Activated CD4-positive, alpha-beta T cell treated with anti-CD3 and anti-CD28 coated beads for 1 hour (primary cell): Measurements from ENCODE around the gene RASGRF2.

ENCODE experiments used
- DNase-seq: peaks from one replicate; pipeline ENCODE4 v3.0.0-alpha.2; 2020

RASGRF2 gene

DNA sequence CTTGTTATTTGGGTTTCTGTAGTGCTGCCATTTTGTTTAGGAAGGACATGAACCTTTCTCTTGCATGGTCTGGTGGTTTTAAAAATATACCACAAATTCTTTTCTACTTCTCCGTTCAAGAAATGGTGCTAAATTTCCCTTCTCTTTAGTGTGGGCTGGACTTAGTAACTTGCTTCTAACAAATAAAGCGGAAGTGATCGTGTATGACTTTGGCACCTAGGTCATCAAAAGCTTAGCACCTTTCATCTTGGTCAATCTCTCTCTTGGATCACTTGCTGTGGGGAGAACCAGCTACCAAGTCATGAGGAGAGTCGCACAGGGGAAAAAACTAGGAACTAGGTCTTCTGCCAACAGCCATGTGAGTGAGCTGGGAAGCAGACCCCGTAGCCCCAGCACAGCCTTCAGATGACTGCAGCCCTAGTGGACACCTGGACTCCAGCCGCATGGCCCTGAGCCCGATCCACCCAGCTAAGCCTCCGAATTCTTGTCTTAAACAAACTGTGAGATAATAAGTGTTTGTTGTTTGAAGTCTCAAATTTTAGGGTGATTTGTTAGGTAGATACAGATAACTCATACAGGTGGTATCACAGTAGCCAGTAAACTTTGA, 185.3 kb downstream of the RASGRF2 start:
- no peak for DNase-seq

GRCh38 chr5:81146031-81146430, 185.9 kb downstream of the RASGRF2 start:
- DNase-seq, result no peak

DNA sequence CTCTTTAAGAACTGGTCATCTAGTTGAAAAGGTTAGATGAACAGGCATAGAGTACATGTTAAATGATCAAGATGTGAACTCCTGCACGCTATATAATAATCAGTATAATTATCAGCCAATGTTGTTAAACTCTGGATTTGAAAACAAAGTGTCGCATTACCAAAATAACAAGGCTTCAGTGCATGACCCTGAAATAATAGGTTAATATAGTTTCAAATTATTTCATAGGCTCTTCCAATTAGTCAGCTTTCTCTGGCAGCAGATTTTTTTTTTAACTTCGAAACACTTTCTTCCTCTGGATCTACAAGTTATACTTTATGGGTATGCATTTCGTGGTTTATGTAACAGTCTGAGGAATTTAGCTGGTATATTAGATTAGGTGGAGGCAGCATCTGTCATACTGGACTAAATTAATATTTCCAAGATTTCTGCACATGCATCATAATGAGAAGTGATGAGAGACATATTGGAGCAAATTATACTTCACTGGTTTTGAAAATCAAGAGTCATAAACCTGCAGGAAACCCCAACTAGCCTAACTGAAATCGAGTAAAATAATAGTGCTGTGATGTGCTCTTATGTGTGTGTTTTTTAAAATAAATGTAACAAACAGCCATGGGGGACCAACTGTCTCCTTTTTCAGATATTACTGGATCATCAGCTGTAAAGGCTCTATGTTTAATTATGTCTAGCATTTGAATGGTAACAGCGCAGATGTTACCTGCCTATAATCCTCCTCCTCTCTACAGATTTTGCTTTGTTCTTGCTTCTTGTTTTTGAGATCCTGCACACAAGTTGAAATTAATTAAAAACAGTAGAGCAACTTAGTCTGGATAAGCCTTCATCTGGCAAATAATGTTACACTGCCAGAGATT, 187.1 kb downstream of the RASGRF2 start:
- DNase-seq, result no peak

GRCh38 chr5:81147886-81148571, 187.9 kb downstream of the RASGRF2 start:
- no peak for DNase-seq

DNA sequence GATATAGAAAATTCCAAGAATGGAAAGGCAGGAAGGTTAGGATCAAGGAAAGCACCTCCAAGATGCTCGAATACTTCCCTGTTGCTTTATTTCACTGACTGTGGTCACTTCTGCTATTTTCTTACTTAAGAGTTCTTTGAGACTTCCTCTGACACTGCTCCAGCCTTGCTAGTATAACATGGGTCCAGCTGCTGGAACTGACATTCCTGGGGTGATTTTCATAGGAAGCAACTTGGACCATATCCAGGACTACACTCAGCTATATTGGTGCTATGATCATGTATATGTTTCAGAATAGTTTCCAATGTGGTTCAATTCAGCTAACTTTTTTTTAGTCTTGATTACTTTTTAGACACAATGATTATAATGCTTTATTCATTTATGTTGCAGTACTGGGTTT, 191.4 kb downstream of the RASGRF2 start:
- DNase-seq, result no peak

GRCh38 chr5:81154725-81155124, 194.6 kb downstream of the RASGRF2 start:
- no peak for DNase-seq

- no peak for DNase-seq
Measured at GRCh38 chr5:81156732-81157131, 196.6 kb downstream of the RASGRF2 start.

- no peak for DNase-seq
Measured at GRCh38 chr5:81161012-81161601, 200.9 kb downstream of the RASGRF2 start.

DNA sequence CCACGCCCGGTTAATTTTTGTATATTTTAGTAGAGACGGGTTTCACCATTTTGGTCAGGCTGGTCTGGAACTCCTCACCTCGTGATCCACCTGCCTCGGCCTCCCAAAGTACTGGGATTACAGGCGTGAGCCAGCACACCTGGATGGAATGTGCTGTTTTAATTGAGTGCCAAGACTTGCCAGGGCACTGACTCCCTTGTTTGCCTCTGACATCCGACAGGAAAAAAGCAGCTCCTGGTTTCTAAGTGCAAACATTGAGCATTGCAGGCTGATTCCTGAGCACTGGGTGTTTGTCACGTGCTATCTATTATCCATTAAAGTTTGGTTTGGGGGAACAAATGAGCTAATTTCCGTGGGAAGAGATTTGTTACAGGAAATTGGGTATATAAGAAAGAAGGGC, 202.3 kb downstream of the RASGRF2 start:
- DNase-seq, result no peak

DNA sequence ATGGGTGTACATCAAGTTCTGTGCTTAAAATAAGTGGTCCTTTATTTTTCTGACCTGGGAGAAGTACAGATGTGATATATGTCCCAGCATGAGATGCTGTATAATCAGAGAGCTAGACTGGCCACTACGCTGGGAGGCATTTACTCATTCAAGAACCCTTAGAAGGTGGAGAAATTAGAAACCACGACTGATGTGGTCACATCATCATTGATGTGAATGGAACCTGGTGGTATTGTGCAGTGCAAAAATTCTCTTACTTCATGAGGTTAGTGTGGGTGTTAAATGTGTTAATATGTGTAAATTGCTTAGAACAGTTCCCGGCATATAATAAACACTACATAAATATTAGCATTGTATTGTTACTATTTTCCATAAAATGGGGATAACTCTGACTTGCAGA, 203.5 kb downstream of the RASGRF2 start:
- DNase-seq, result no peak

DNA sequence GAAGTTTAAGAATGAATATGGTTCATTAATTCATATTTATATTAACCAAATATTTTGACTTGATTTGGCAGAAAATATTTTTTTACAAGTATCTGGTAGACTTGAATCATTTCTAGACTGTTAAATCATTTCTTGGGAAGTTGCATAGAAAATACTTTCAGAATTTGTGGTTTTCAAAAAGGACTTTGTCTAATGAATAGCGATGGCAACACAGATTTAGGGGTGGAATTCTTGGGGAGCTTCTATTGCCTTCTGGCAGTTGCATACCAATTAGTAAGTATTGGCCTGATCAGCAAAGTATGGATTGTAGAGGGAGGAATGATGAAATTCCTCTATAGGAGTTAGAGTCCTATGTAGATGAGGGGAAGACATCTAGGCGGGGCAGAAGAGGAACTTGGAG, 204.3 kb downstream of the RASGRF2 start:
- DNase-seq, result no peak

- no peak for DNase-seq
Measured at GRCh38 chr5:81164936-81165335, 204.8 kb downstream of the RASGRF2 start.

DNA sequence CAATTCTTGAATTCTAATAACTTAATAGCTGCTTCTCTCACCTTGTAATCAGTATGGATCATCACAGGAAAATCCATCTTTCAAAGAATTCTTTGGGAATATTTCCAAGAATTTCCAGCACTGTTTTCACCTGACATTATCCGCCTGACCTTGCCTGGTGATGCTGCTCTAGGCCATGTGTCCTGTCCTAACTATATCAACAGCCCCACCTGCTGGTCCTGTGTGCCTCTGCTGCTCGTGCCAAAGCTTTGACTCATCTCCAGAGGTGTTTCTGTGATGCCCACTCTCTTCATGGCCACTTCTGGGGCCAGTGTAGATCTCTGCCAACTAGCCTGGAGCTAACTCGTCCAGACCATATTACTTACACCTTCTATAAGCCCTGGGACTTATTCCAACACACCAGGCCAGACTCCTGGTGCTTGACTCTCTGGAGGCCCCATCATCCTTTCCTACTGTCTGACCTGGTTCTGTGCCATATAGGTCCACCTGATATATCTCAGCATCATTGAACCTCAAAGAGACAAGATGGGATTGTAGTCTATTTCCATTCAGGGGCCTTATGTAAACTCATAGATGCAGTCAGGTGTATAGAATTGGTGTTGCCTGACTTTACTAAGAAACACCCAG, 205.4 kb downstream of the RASGRF2 start:
- peak; percentile 21 for DNase-seq

DNA sequence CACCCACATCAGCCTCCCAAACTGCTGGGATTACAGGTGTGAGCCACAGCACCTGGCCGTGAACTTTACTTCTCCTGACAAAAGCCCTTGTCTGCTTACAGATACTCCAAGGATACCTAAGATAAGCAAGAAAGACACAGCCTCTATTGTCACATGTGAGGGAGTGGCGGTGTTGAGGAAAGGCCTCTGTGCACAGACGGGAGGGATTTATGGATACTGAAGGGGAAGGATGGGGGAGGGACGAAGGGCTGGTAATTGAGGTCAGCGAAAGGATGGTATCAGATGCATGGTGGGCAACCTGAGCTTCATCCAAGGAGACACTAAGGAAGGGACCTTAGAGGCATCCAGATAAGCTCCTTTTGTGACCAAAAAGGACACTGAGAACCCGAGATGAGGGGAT, 206.3 kb downstream of the RASGRF2 start:
- no peak for DNase-seq

GRCh38 chr5:81167078-81167477, 206.9 kb downstream of the RASGRF2 start:
- no peak for DNase-seq

- DNase-seq, result no peak
Measured at GRCh38 chr5:81167544-81167943, 207.4 kb downstream of the RASGRF2 start.

GRCh38 chr5:81169924-81170323, 209.8 kb downstream of the RASGRF2 start:
- DNase-seq, result no peak

- no peak for DNase-seq
Measured at GRCh38 chr5:81171769-81172168, 211.6 kb downstream of the RASGRF2 start.

GRCh38 chr5:81172710-81173109, 212.5 kb downstream of the RASGRF2 start:
- no peak for DNase-seq

- DNase-seq, result no peak
Measured at GRCh38 chr5:81177061-81177460, 216.9 kb downstream of the RASGRF2 start.

DNA sequence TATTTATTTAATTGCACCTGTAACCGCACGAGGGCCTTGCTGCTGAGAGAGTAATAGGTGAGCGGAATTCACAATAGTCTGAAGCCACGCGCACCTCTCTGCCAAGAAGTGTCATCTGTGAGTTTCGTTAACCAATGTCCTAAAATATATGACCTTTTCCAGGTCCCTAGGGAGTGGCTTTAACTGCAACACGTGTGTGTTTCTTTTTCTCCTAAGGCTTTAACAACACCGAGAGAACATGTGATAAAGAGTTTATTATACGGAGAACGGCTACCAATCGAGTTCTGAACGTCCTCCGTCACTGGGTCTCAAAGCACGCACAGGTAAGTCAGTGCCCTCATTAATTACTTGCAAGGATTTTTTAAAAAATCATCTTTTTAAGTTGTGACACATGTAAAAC, 219.8 kb downstream of the RASGRF2 start:
- no peak for DNase-seq

DNA sequence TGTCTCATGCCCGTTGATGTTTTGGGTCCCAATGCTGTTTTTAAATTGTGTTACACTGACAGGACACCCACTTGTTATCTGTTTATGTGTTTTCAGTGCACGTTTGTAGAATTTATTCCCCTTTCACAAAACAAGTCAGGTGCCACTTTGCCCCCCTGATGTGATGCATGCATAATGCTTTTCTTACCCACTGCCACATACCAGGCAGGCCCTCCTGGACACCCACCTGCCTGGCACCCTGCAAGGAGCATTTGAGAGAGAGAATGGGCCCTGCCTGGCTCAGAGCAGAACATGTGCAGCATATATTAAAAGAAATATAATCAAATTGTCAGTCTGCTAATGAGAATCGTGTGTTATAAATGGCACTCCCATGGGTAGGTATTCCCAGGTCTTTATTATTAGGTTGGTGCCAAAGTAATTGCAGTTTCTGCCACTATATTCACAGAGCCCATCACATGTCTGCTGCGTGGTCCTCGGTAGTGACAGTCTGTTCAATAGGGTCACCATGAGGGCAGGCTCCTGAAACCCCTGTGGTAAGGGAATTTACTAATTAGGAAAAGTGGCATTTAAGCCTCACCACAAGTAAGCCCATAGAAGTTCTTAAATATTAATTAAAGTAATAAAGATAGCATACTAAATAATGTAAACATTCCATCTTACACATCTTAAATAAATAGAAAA, 220.8 kb downstream of the RASGRF2 start:
- DNase-seq, result no peak
